Fibroblast of gingiva (primary cell): ENCODE data around the gene SLC38A10.

Experiments used
- DNase-seq: peaks from one replicate; pipeline ENCODE4 v3.0.0-alpha.2; 2011; ENCODE audit warnings: low read depth

The SLC38A10 gene

GRCh38 chr17:81252987-81253329 is 42.1 kb downstream of the SLC38A10 start:
- DNase-seq = no peak

DNA sequence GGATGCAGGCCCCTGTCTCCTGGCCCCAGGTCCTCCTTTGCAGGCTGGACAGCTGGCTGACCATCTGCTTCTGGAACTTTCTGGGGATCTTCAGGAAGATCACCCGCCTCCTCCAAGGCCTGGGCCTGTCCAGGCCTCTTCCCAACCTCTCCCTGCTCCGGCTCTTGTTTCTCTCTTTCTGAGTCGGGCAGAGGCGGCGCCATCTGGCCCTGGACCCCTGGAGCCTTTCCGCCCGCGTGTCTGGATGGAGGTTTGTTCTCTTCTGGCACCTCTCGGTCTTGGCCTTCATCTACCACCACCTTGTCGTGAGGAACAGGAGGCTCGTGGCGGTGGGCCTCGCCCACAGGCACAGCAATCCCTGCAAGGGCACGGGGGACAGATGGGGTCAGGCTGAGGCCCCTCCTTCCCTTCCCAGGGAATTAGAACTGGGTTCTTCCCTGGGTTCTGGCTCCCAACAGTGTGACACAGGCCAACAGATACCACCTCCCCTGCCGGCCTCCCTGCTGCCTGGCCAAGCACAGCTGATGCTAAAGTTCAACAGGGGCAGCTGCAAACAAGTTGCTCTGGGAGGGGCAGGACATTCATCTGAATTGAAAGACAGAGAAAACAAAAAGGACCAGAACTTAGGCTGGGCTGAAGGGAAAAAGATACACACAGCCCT is 42.7 kb downstream of the SLC38A10 start:
- DNase-seq = no peak

GRCh38 chr17:81251709-81252301 is 43.3 kb downstream of the SLC38A10 start:
- no peak for DNase-seq

- DNase-seq = no peak
Measured at GRCh38 chr17:81251094-81251708, 43.9 kb downstream of the SLC38A10 start.

- no peak for DNase-seq
Measured at GRCh38 chr17:81250286-81251093, 44.6 kb downstream of the SLC38A10 start.

DNA sequence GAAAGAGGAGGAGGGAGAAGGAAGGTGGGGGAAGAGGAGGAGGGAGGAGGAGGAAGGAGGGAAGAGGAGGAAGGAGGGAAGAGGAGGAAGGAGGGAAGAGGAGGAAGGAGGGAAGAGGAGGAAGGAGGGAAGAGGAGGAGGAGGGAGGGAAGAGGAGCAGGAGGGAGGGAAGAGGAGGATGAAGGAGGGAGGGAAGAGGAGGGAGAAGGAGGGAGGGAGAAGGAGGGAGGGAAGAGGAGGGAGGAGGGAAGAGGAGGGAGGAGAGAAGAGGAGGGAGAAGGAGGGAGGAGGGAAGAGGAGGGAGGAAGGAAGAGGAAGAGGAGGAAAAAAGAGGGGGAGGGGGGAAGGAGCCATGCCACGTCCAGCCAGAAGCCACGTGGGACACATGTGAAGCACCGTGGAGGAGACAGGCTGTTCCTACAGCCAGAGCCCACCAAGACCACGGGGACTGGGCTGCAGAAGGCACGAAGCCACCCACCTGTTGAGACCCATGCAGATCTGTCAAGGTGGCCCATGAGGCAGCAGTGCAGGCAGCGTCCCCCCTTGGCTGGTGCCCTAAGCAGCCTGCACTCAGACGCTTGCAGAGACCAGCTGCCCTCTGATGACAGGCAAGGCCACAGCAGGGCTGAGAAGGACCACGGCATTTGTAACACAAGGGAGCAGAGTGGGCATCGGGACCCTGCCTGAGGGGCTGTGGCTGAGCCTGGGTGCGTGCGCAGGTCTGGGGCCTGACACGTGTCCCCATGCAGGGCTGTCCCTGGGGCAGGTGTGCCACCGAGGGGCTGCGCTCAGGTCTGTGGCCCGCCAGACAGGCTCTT is 45.7 kb downstream of the SLC38A10 start:
- DNase-seq = no peak

DNA sequence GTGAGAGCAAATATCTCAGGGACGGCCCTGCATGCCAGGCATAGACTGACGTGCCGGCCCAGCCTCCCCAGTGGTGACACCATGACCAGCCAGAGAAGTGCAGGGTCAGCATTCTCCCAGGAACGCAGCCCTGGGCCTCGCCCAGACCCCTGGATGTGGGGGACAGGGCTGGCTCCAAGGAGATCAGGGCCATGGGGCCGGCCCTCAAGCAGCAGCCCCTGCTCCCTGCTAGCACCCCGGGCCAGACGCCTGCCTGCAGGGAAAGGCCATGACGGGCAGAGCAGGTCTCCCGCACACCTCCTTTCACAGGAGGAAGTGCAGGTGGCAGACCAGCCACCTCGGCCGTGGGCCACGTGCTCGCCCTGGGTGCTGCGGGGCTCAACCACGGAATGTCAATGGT is 46.5 kb downstream of the SLC38A10 start:
- DNase-seq = no peak

- no peak for DNase-seq
Measured at GRCh38 chr17:81247339-81247990, 47.6 kb downstream of the SLC38A10 start.

DNA sequence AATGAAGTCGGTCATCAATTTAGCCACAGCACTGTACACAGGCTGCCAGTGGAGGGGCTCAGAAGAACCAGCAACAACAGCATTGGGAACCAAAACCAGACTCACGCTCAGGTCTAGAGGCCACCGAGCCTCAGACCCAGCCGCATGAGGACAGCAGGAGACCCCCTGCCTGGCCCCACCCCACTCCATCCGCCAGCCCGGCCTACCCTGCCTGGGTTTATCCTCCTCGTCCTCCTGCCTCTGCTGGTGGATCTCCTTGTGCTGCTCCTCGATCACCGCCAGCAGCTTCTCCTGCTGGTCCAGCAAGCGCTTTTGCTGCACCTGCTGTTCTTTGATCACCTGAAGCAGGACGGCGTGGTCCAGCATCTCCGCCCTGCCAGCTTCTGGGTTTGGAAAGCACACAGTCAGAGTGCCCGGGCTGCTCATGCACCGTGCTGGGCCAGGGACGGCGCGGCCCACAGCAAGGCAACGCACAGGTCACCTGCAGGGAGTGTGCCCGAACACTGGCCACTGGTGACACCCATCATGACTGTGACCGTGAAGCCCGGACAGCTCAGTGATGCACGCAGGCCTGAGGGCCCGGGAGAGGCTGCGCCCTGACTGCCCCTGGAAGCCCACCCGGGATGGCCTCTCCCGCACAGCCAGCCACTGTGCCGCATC is 48.3 kb downstream of the SLC38A10 start:
- DNase-seq = no peak

GRCh38 chr17:81246343-81246670 is 48.8 kb downstream of the SLC38A10 start:
- DNase-seq = no peak

GRCh38 chr17:81245665-81246342 is 49.3 kb downstream of the SLC38A10 start:
- DNase-seq = no peak

DNA sequence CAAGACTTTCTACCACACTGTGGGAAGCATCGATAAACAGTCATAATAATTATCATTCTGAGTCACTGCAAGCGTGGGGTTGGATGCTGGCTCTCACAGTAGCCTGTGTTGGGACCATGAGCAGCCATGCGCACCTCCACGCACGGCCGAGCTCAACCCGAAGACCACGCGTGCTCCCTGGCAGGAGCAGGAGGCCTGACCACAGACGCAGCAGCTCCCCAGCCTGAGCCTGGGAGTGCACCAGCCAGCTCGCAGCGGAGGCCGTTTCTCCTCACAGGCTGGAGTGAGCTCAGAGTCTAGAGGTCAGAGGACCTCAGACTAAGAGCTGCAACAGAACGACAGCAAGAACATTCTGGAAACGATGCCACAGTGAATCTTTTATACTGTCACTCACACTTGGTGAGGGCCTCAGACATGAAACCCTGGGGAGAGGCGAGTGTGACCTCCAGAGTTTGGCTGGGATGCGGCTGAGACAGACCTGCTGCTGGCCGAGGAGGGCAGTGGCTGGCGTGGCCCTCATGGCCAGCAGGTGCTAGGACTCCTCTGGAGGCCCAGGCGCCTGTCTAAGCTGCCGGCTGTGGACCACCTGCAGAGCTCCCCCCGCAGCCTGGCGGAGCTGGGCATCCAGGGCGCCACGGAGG is 50.0 kb downstream of the SLC38A10 start:
- no peak for DNase-seq

DNA sequence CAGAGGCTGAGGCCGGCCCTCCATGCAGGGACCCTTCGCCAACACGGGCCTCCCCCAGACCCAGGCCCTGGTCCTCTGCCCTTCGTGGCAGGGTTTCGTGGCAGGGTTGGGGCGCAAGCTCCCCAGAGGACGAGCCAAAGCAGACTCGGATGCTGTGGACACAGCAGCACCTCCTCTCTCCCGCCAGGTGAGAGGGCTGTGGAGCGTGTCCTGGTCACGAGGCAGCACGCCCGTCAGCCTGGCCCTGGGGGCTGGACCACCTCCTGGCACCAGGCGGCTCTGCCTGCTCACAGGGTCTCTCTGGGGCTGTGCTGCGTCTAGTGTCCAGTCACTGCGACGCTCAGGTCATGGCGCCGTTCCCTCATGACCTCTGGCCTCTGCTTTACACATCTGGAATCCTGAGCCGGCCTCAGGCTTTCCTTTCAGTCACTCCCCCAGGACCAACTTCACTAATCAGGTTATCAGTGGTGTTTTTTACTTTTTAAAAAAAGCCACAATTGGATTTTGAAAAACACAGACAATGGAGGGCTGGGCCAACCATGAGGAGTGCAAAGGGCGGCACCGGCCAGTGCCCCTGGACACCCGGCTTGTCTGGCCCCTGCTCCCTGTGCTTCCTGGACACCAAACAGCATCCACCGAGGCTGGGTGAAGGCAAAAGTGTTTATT is 50.6 kb downstream of the SLC38A10 start:
- DNase-seq = no peak

GRCh38 chr17:81243333-81243664 is 51.8 kb downstream of the SLC38A10 start:
- DNase-seq = no peak

- no peak for DNase-seq
Measured at GRCh38 chr17:81242421-81243332, 52.4 kb downstream of the SLC38A10 start.

DNA sequence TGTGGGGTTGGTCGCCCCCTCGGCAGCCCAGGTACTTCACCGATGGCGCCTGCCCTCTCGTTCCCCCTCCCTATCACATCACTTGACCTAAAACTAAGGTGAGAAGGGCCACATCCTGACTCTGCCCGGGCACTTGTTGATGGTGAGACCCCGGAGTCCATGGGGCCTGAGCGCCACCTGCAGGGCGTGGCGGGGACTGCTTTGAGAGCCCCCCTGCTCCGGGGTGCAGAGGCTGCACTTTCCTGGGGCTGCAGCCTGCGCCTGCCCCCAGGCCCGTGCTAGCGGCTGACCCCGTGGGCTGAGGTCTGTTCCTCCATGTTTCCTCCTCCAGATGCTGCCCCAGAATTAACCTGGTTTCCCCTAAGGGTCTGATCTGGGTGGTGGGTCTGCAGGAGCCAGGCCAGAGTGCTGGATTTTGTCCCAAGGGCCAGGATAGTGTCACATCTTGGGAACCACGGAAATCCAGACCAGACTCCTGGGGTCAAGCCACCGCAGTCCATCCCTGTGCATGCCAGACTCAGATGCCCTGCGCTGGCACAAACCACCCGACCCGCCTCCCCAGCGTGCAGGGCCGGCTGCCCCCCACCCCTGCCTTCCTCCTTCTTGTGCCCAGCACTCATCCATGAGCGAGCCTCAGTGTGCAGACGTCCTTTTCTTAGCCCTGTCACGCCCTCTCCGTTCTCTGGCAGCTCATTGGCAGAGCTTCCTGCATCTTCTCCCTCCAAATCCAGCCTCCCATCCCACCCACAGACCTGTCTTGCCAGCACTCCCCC is 53.3 kb downstream of the SLC38A10 start:
- DNase-seq = no peak

GRCh38 chr17:81241203-81241602 is 53.9 kb downstream of the SLC38A10 start:
- DNase-seq = no peak

GRCh38 chr17:81240761-81241160 is 54.3 kb downstream of the SLC38A10 start:
- DNase-seq = no peak
